GM12878 (cell line): Measurements from ENCODE around the gene LIPE. TPM values are rescaled to one million over a fixed set of nuclear protein-coding genes. Genes with fewer than 3 reads are reported as not detected.

ENCODE experiments used
- polyA plus RNA-seq, 11 experiments: library from polyadenylated mRNA; depleted of rRNA in 4 of 11; unstranded in 6 of 11; stranded (reverse) in 5 of 11; fragments of >200 nt; fragmentation: Nextera tagmentation in 4 of 11; fragmentation: Illumina TruSeq in 1 of 11; extraction: Ambion mirVana in 4 of 11; extraction: Trizol in 1 of 11; gene quantifications; 1 replicate in 1 of 11; 2 replicates in 10 of 11; pipeline versions ENCODE4 v1.2.1 to v1.2.3, GENCODE V29; 2011 to 2016; ENCODE audit warnings: inconsistent platforms in 2 of 11, missing spikeins in 2 of 11, low read depth in 1 of 11
- total RNA-seq, 4 experiments: library from RNA; depleted of rRNA in 3 of 4; stranded (reverse); fragments of >200 nt in 3 of 4; fragmentation: Illumina TruSeq in 1 of 4; extraction: Trizol in 1 of 4; gene quantifications; 2 replicates each; pipeline versions ENCODE4 v1.2.1 to v1.2.3, GENCODE V29; 2013 to 2021
- TF ChIP-seq, protein P1 (sequence below): fragments of 450-650 bp; IDR thresholded peaks from 2 replicates; pipeline ENCODE4 v1.6.1; 2016; ENCODE audit warnings: mild to moderate bottlenecking
- TF ChIP-seq, protein P2 (sequence below): fragments of 450-650 bp; conservative IDR thresholded peaks from 2 replicates; pipeline ENCODE4 v1.6.1; 2017; ENCODE audit warnings: mild to moderate bottlenecking, moderate library complexity
- TF ChIP-seq, protein P3 (sequence below): fragments of 450-650 bp; IDR thresholded peaks from 2 replicates; pipeline ENCODE4 v1.6.1; 2017; ENCODE audit warnings: mild to moderate bottlenecking, moderate library complexity

Gene LIPE
- total and polyA plus RNA-seq, 10 of the 15 experiments (the other 5 are each of a cell fraction or from before 2014, with no cell fraction given) = 0.02 to 33.3 (median 9.5) TPM

DNA sequence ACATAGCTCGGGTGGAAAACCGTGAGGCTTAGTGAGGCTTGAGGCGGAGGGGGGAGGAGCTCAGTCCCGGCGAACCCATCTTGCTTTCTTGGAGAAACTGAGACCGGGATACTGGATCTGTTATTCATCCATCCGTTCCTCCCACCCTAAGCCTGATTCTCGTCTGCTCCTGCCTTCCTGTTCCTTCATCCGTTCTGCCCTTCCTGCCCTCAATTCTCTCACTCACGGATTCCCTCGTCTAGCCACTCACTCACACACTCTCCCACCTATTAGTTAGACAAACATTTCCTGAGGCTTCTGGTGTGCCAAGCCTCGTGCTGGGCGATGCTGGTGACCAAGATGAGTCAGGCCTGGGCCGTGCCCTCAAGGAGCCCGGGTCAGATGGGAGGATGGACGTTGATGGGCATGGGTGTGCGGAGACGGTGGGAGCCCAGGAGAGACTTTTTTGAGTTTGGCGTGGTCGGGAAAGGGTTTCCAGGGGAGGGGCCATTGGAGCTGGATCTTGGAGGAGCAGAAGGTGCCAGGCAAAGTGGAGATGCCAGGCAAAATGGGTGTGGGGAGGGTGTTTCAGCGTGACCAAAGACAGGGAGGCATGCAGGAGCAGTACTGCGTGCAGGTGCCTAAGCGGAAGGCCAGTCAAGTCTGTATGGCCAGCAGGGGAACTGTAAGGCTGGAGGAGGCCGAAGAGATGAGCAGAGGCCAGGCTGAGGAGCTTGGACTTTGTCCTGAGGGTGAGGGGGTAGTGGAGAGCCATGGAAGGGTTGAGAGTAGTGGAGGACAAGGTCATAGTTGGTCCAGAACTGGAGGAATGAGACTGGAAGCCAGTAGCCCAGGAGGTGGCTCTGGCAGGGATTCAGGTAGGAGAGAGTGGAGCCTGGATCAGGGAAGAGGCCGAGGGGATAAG lies 29.7 kb downstream of the LIPE start (continued):
- TF ChIP-seq, protein P1, sequence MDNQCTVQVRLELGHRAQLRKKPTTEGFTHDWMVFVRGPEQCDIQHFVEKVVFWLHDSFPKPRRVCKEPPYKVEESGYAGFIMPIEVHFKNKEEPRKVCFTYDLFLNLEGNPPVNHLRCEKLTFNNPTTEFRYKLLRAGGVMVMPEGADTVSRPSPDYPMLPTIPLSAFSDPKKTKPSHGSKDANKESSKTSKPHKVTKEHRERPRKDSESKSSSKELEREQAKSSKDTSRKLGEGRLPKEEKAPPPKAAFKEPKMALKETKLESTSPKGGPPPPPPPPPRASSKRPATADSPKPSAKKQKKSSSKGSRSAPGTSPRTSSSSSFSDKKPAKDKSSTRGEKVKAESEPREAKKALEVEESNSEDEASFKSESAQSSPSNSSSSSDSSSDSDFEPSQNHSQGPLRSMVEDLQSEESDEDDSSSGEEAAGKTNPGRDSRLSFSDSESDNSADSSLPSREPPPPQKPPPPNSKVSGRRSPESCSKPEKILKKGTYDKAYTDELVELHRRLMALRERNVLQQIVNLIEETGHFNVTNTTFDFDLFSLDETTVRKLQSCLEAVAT = 0 out of 2 replicates have a peak, but pooled peaks have one; percentile 17
- TF ChIP-seq, protein P2, sequence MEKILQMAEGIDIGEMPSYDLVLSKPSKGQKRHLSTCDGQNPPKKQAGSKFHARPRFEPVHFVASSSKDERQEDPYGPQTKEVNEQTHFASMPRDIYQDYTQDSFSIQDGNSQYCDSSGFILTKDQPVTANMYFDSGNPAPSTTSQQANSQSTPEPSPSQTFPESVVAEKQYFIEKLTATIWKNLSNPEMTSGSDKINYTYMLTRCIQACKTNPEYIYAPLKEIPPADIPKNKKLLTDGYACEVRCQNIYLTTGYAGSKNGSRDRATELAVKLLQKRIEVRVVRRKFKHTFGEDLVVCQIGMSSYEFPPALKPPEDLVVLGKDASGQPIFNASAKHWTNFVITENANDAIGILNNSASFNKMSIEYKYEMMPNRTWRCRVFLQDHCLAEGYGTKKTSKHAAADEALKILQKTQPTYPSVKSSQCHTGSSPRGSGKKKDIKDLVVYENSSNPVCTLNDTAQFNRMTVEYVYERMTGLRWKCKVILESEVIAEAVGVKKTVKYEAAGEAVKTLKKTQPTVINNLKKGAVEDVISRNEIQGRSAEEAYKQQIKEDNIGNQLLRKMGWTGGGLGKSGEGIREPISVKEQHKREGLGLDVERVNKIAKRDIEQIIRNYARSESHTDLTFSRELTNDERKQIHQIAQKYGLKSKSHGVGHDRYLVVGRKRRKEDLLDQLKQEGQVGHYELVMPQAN = 0 out of 2 replicates have a peak, but pooled peaks have one; percentile 3
- TF ChIP-seq, protein P3, sequence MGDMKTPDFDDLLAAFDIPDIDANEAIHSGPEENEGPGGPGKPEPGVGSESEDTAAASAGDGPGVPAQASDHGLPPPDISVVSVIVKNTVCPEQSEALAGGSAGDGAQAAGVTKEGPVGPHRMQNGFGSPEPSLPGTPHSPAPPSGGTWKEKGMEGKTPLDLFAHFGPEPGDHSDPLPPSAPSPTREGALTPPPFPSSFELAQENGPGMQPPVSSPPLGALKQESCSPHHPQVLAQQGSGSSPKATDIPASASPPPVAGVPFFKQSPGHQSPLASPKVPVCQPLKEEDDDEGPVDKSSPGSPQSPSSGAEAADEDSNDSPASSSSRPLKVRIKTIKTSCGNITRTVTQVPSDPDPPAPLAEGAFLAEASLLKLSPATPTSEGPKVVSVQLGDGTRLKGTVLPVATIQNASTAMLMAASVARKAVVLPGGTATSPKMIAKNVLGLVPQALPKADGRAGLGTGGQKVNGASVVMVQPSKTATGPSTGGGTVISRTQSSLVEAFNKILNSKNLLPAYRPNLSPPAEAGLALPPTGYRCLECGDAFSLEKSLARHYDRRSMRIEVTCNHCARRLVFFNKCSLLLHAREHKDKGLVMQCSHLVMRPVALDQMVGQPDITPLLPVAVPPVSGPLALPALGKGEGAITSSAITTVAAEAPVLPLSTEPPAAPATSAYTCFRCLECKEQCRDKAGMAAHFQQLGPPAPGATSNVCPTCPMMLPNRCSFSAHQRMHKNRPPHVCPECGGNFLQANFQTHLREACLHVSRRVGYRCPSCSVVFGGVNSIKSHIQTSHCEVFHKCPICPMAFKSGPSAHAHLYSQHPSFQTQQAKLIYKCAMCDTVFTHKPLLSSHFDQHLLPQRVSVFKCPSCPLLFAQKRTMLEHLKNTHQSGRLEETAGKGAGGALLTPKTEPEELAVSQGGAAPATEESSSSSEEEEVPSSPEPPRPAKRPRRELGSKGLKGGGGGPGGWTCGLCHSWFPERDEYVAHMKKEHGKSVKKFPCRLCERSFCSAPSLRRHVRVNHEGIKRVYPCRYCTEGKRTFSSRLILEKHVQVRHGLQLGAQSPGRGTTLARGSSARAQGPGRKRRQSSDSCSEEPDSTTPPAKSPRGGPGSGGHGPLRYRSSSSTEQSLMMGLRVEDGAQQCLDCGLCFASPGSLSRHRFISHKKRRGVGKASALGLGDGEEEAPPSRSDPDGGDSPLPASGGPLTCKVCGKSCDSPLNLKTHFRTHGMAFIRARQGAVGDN = 0 out of 2 replicates have a peak, but pooled peaks have one; percentile 4
- TF ChIP-seq, all 136 proteins: peak for 7
